OCI-LY3 (cell line): ENCODE results near the gene PPFIBP2.
A peak's percentile ranks its signal among the peaks of the same experiment; 100 is the strongest.

Experiments used
- CTCF ChIP-seq: fragments of 200-600, 300-600 bp; sonication (generic); IDR thresholded peaks from 2 replicates; pipeline ENCODE4 v1.5.1; 2014; ENCODE audit warnings: antibody characterized with exemption, low read length, low read depth
- EZH2phosphoT487 ChIP-seq: fragments of 200-600 bp; shearing (Covaris generic); IDR thresholded peaks from 2 replicates; pipeline ENCODE4 v1.6.1; 2018; ENCODE audit warnings: antibody characterized with exemption, mixed run types, low read depth

- TF ChIP-seq CTCF (peak; percentile 61), EZH2phosphoT487 (no peak)
Measured at GRCh38 chr11:7571640-7572000, 57.8 kb downstream of the PPFIBP2 start.
